Hepatocyte (in vitro differentiated cells): ENCODE results near the gene PCK1. TPM values are rescaled to one million over a fixed set of nuclear protein-coding genes. Genes with fewer than 3 reads are reported as not detected.

Experiments
- DNase-seq: peaks from one replicate; pipeline ENCODE4 v3.0.0-alpha.2; 2016; ENCODE audit warnings: low spot score
- H2AFZ ChIP-seq: fragments of 200-600 bp; sonication (generic); 2 replicates; pipeline ENCODE4 v1.6.0; 2016; ENCODE audit warnings: antibody characterized with exemption, mild to moderate bottlenecking
- H3K27ac ChIP-seq: fragments of 200-600 bp; sonication (generic); 2 replicates; pipeline ENCODE4 v1.5.1; 2016; ENCODE audit warnings: mild to moderate bottlenecking
- H3K27me3 ChIP-seq: fragments of 200-600 bp; sonication (generic); 2 replicates; pipeline ENCODE4 v1.6.1; 2016
- H3K36me3 ChIP-seq: fragments of 200-600 bp; sonication (generic); replicated peaks from 2 replicates; pipeline ENCODE4 v1.5.1; 2016; ENCODE audit warnings: low read depth; ENCODE audit not compliant: insufficient read depth
- H3K4me1 ChIP-seq: fragments of 200-600 bp; sonication (generic); 2 replicates; pipeline ENCODE4 v1.5.1; 2016; ENCODE audit warnings: mild to moderate bottlenecking, moderate library complexity; ENCODE audit not compliant: insufficient read depth
- H3K4me2 ChIP-seq: fragments of 200-600 bp; sonication (generic); 2 replicates; pipeline ENCODE4 v1.6.0; 2016
- H3K4me3 ChIP-seq: fragments of 200-600 bp; sonication (generic); 2 replicates; pipeline ENCODE4 v1.5.1; 2016; ENCODE audit warnings: mild to moderate bottlenecking
- H3K79me2 ChIP-seq: fragments of 200-600 bp; sonication (generic); 2 replicates; pipeline ENCODE4 v1.6.0; 2017; ENCODE audit warnings: mild to moderate bottlenecking
- H3K9me2 ChIP-seq: fragments of 200-600 bp; sonication (generic); replicated peaks from 2 replicates; pipeline ENCODE4 v1.6.0; 2017; ENCODE audit warnings: mild to moderate bottlenecking; ENCODE audit not compliant: insufficient read depth
- H3K9me3 ChIP-seq: fragments of 200-600 bp; sonication (generic); 2 replicates; pipeline ENCODE4 v1.5.1; 2016; ENCODE audit warnings: low read depth, mild to moderate bottlenecking
- H4K20me1 ChIP-seq: fragments of 200-600 bp; sonication (generic); 2 replicates; pipeline ENCODE4 v1.6.0; 2016; ENCODE audit warnings: mild to moderate bottlenecking; ENCODE audit not compliant: insufficient read depth, poor library complexity, severe bottlenecking
- EZH2 ChIP-seq: fragments of 200-600 bp; sonication (generic); IDR thresholded peaks from 2 replicates; pipeline ENCODE4 v1.6.1; 2016; ENCODE audit warnings: antibody characterized with exemption, mild to moderate bottlenecking, borderline replicate concordance
- EZH2phosphoT487 ChIP-seq: fragments of 200-600 bp; sonication (generic); IDR thresholded peaks from one replicate; pipeline ENCODE4 v1.6.1; 2018; ENCODE audit warnings: antibody characterized with exemption, mild to moderate bottlenecking, low read depth, moderate library complexity; ENCODE audit not compliant: unreplicated experiment, severe bottlenecking
- WGBS: methylation state at CpG from one replicate; pipeline ENCODE4 v1.1.6; 2016; ENCODE audit warnings: low lambda C conversion rate; ENCODE audit errors: missing lambda C conversion rate; 5-methylcytosine and 5-hydroxymethylcytosine counted together
- polyA plus RNA-seq: library from polyadenylated mRNA; unstranded; fragments of >200 nt; fragmentation: Nextera tagmentation; extraction: Ambion mirVana; gene quantifications from 2 replicates; pipeline ENCODE4 v1.2.1, GENCODE V29; 2016
- total RNA-seq: library from RNA; depleted of rRNA; stranded (reverse); fragments of >200 nt; gene quantifications from 2 replicates; pipeline ENCODE4 v1.2.3, GENCODE V29; 2014
- TF ChIP-seq, protein P1 (sequence below): fragments of 200-600 bp; sonication (generic); IDR thresholded peaks from 2 replicates; pipeline ENCODE4 v1.5.1; 2016; ENCODE audit warnings: antibody characterized with exemption, mild to moderate bottlenecking; ENCODE audit not compliant: poor library complexity

Gene PCK1
- total and polyA plus RNA-seq, 2 experiments from 2014 or later, result 11.6 to 12.8 TPM

- WGBS, result 83% methylated on average over 20 of the region's 20 CpGs
- H2AFZ ChIP-seq, result no peak overlapping the region
- TF ChIP-seq EZH2phosphoT487 (no peak), EZH2 (no peak)
- TF ChIP-seq, protein P1, sequence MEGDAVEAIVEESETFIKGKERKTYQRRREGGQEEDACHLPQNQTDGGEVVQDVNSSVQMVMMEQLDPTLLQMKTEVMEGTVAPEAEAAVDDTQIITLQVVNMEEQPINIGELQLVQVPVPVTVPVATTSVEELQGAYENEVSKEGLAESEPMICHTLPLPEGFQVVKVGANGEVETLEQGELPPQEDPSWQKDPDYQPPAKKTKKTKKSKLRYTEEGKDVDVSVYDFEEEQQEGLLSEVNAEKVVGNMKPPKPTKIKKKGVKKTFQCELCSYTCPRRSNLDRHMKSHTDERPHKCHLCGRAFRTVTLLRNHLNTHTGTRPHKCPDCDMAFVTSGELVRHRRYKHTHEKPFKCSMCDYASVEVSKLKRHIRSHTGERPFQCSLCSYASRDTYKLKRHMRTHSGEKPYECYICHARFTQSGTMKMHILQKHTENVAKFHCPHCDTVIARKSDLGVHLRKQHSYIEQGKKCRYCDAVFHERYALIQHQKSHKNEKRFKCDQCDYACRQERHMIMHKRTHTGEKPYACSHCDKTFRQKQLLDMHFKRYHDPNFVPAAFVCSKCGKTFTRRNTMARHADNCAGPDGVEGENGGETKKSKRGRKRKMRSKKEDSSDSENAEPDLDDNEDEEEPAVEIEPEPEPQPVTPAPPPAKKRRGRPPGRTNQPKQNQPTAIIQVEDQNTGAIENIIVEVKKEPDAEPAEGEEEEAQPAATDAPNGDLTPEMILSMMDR, result no peak
- H3K79me2 ChIP-seq, result no peaks in the 10 kb centered on the region
- no peak for DNase-seq
- no peaks in the 10 kb centered on the region for H4K20me1 ChIP-seq
- no peak overlapping the region for H3K27ac ChIP-seq
- peaks cover 8% of the 10 kb centered on the region for H3K4me1 ChIP-seq
- H3K36me3 ChIP-seq, result no peaks in the 10 kb centered on the region
- no peaks in the 10 kb centered on the region for H3K9me3 ChIP-seq
- H3K4me2 ChIP-seq, result no peak overlapping the region
- no peak overlapping the region for H3K4me3 ChIP-seq
- peaks cover 9% of the 10 kb centered on the region for H3K27me3 ChIP-seq
- H3K9me2 ChIP-seq, result no peaks in the 10 kb centered on the region
Measured at GRCh38 chr20:57570145-57570850, 9.4 kb downstream of the PCK1 start.

DNA sequence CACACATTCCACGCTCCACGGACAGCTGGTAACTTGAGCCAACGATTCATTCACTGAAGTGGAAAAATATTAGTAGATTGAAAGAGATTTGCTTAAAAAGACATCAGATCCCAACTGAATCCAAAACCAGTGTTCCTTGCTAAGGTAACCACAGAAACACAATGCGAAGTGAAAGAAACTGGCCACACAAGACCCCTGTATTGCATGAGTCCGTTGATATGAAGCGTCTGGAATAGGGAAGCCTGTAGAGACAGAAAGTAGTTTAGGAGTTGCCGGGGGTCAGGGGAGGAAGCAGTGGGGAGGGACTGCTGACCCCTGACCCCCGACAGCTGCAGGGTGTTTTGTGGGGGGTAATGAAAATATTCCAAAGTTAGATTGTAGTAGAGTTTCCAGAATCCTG is 10.0 kb downstream of the PCK1 start:
- WGBS, result 68% methylated on average over 8 of the region's 8 CpGs
- Histone ChIP-seq H3K4me2 (no peak overlapping the region), H3K9me2 (no peaks in the 10 kb centered on the region)

GRCh38 chr20:57571782-57572416 is 11.0 kb downstream of the PCK1 start:
- no peak overlapping the region for H3K27ac ChIP-seq
- H2AFZ ChIP-seq, result no peak overlapping the region
- H4K20me1 ChIP-seq, result no peaks in the 10 kb centered on the region
- no peaks in the 10 kb centered on the region for H3K9me3 ChIP-seq
- no peaks in the 10 kb centered on the region for H3K9me2 ChIP-seq
- no peak overlapping the region for H3K4me3 ChIP-seq
- peaks cover 11% of the 10 kb centered on the region for H3K27me3 ChIP-seq
- no peaks in the 10 kb centered on the region for H3K79me2 ChIP-seq
- WGBS, result 93% methylated on average over 3 of the region's 3 CpGs
- H3K4me2 ChIP-seq, result no peak overlapping the region
- H3K36me3 ChIP-seq, result no peaks in the 10 kb centered on the region
- no peak for DNase-seq
- peaks cover 8% of the 10 kb centered on the region for H3K4me1 ChIP-seq
- no peak for TF ChIP-seq EZH2
- TF ChIP-seq EZH2phosphoT487, result no peak
- TF ChIP-seq, protein P1, result no peak

More for the DNA sequence above, 10.0 kb downstream of the PCK1 start:
- H2AFZ ChIP-seq, result no peak overlapping the region
- H3K79me2 ChIP-seq, result no peaks in the 10 kb centered on the region
- peaks cover 11% of the 10 kb centered on the region for H3K27me3 ChIP-seq
- no peaks in the 10 kb centered on the region for H3K36me3 ChIP-seq
- DNase-seq, result no peak
- H3K9me3 ChIP-seq, result no peaks in the 10 kb centered on the region
- H3K4me1 ChIP-seq, result peaks cover 8% of the 10 kb centered on the region
- TF ChIP-seq, protein P1, result no peak
- no peak for TF ChIP-seq EZH2
- no peak for TF ChIP-seq EZH2phosphoT487
- H3K4me3 ChIP-seq, result no peak overlapping the region
- H4K20me1 ChIP-seq, result no peaks in the 10 kb centered on the region
- H3K27ac ChIP-seq, result no peak overlapping the region
